Measurements from ENCODE around the gene NAALADL2. TPM values are rescaled to one million over a fixed set of nuclear protein-coding genes. Genes with fewer than 3 reads are reported as not detected.

Gene NAALADL2
- total RNA-seq, 4 donors from 2014 or later = 3.8 to 20.3 (median 8.6) TPM

DNA sequence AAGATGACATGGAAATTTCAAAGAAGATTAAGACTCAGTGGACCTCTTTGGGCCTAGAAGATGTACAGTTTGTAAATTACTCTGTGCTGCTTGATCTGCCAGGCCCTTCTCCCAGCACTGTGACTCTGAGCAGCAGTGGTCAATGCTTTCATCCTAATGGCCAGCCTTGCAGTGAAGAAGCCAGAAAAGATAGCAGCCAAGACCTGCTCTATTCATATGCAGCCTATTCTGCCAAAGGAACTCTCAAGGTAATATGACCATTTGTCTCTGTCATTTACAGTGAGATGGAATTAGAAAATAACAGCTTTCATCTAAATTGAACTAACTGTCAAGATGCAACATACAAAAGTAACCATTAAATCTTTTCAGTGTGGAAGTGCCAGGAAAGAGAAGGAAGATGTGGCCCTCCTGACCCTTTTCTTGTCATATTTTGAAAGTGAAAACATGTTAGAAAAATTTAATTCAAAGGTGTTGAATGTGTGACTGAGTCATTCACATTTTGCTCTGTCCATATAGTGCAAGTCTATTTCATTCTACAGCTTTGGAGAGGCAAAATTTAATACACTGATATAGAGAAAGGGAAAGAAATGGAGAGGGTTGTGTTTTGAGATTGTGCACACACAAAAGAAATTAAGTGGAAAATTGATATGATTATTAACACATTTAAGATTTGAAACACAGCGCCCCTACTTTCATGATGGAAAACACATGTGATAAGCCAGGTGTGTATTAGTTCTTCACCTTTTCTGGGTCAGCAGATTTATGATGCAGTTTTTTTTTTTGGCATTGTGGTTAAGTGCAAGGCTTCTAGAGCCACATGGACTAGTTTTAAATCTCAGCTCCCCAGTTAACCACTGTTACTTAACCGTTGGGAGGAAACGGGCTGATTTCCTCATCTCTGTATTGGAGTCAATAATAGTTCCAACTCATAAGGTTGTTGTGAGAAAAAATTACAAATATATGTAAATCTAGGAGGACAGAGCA is 375.1 kb downstream of the NAALADL2 start:
- intact Hi-C loops (cut with DNase I) = no loop called here
- Histone ChIP-seq H3K27me3 (no peaks in the 10 kb centered on the region), H3K36me3 (no peaks in the 10 kb centered on the region), H3K4me1 (peaks cover 0 to 5% (median 0%) of the 10 kb centered on the region in 4 donors), H3K27ac (replicated peaks in 1 of 4) (no peak overlapping the region), H3K4me3 (no peak overlapping the region), H3K9me3 (no peaks in the 10 kb centered on the region)
- DNase-seq (ENCODE audit: extremely low spot score) = no peak
- TF ChIP-seq POLR2AphosphoS5 (IDR thresholded peaks at IDR 0.05) = no peak
- WGBS = 85% methylated on average over 3 of the region's 3 CpGs

GRCh38 chr3:175238801-175239200 is 379.7 kb downstream of the NAALADL2 start:
- H3K4me3 ChIP-seq = no peak overlapping the region
- DNase-seq (ENCODE audit: extremely low spot score) = no peak
- H3K9me3 ChIP-seq = no peaks in the 10 kb centered on the region
- no peaks in the 10 kb centered on the region for H3K36me3 ChIP-seq
- H3K4me1 ChIP-seq = peaks cover 0 to 5% (median 0%) of the 10 kb centered on the region in 4 donors
- H3K27me3 ChIP-seq = no peaks in the 10 kb centered on the region
- intact Hi-C loops (cut with DNase I) = no loop called here
- TF ChIP-seq POLR2AphosphoS5 (IDR thresholded peaks at IDR 0.05) (no peak), EP300 (IDR thresholded peaks at IDR 0.05) (no peak), POLR2A (IDR thresholded peaks at IDR 0.05; ENCODE audit: low read depth) (no peak)
- TF ChIP-seq, protein P1, sequence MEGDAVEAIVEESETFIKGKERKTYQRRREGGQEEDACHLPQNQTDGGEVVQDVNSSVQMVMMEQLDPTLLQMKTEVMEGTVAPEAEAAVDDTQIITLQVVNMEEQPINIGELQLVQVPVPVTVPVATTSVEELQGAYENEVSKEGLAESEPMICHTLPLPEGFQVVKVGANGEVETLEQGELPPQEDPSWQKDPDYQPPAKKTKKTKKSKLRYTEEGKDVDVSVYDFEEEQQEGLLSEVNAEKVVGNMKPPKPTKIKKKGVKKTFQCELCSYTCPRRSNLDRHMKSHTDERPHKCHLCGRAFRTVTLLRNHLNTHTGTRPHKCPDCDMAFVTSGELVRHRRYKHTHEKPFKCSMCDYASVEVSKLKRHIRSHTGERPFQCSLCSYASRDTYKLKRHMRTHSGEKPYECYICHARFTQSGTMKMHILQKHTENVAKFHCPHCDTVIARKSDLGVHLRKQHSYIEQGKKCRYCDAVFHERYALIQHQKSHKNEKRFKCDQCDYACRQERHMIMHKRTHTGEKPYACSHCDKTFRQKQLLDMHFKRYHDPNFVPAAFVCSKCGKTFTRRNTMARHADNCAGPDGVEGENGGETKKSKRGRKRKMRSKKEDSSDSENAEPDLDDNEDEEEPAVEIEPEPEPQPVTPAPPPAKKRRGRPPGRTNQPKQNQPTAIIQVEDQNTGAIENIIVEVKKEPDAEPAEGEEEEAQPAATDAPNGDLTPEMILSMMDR (IDR thresholded peaks at IDR 0.05) = no peak
- no peak overlapping the region for H3K27ac ChIP-seq (replicated peaks in 1 of 4)
- WGBS = 24% methylated on average over 3 of the region's 3 CpGs

GRCh38 chr3:175240921-175241320 is 381.8 kb downstream of the NAALADL2 start:
- Histone ChIP-seq H3K4me1 (peaks cover 0 to 5% (median 0%) of the 10 kb centered on the region in 4 donors), H3K36me3 (no peaks in the 10 kb centered on the region), H3K4me3 (no peak overlapping the region), H3K9me3 (no peaks in the 10 kb centered on the region), H3K27ac (replicated peaks in 1 of 4) (no peak overlapping the region), H3K27me3 (no peaks in the 10 kb centered on the region)
- no peak for DNase-seq (ENCODE audit: extremely low spot score)
- intact Hi-C loops (cut with DNase I) = no loop called here
- 67% methylated on average over 2 of the region's 2 CpGs for WGBS
- TF ChIP-seq POLR2AphosphoS5 (IDR thresholded peaks at IDR 0.05) = no peak
- TF ChIP-seq POLR2A (IDR thresholded peaks at IDR 0.05; ENCODE audit: low read depth) = no peak
- no peak for TF ChIP-seq EP300 (IDR thresholded peaks at IDR 0.05)
- TF ChIP-seq, protein P1 (IDR thresholded peaks at IDR 0.05) = no peak

- Histone ChIP-seq H3K27ac (replicated peaks in 1 of 4) (no peak overlapping the region), H3K4me3 (no peak overlapping the region), H3K4me1 (peaks cover 0 to 5% (median 0%) of the 10 kb centered on the region in 4 donors), H3K9me3 (no peaks in the 10 kb centered on the region), H3K36me3 (no peaks in the 10 kb centered on the region), H3K27me3 (no peaks in the 10 kb centered on the region)
- TF ChIP-seq POLR2A (IDR thresholded peaks at IDR 0.05; ENCODE audit: low read depth) (no peak), EP300 (IDR thresholded peaks at IDR 0.05) (no peak), POLR2AphosphoS5 (IDR thresholded peaks at IDR 0.05) (no peak)
- TF ChIP-seq, protein P1 (IDR thresholded peaks at IDR 0.05) = no peak
- 96% methylated on average over 2 of the region's 2 CpGs for WGBS
- intact Hi-C loops (cut with DNase I) = no loop called here
- DNase-seq (ENCODE audit: extremely low spot score) = no peak
Measured at GRCh38 chr3:175242243-175242642, 383.1 kb downstream of the NAALADL2 start.

- no peak overlapping the region for H3K4me3 ChIP-seq
- no peak overlapping the region for H3K27ac ChIP-seq (replicated peaks in 1 of 4)
- H3K36me3 ChIP-seq = no peaks in the 10 kb centered on the region
- H3K4me1 ChIP-seq = no peaks in the 10 kb centered on the region
- H3K9me3 ChIP-seq = no peaks in the 10 kb centered on the region
- 75% methylated on average over 3 of the region's 3 CpGs for WGBS
- intact Hi-C loops (cut with DNase I) = no loop called here
- H3K27me3 ChIP-seq = no peaks in the 10 kb centered on the region
- DNase-seq (ENCODE audit: extremely low spot score) = no peak
- TF ChIP-seq, protein P1 (IDR thresholded peaks at IDR 0.05) = no peak
- no peak for TF ChIP-seq POLR2A (IDR thresholded peaks at IDR 0.05; ENCODE audit: low read depth)
- no peak for TF ChIP-seq EP300 (IDR thresholded peaks at IDR 0.05)
- TF ChIP-seq POLR2AphosphoS5 (IDR thresholded peaks at IDR 0.05) = no peak
Measured at GRCh38 chr3:175246234-175246633, 387.1 kb downstream of the NAALADL2 start.
